K562 (cell line): ENCODE data around the gene SPATA32. TPM values are rescaled to one million over a fixed set of nuclear protein-coding genes. Genes with fewer than 3 reads are reported as not detected.

Experiments used
- ATAC-seq: fragments of 200-7000 bp; cut with Tn5 transposase; 3 replicates; pipeline ENCODE4 v1.9.1; 2020; ENCODE audit warnings: moderate library complexity
- BruUV-seq: library from RNA; stranded (reverse); fragments of 400-500 nt; replicated peaks from 2 replicates; lab custom pipeline; 2021; lab: Mats Ljungman, UMichigan
- CTCF ChIA-PET: fragments of 300-600 bp; formaldehyde crosslinking; extraction: SDS; loops from one replicate; lab custom pipeline; 2021; ENCODE audit warnings: low intra/inter-chr PET ratio; lab: Yijun Ruan, JAX
- POLR2A ChIA-PET: fragments of 300-600, 350-650 bp; sonication (Branson Sonifier 250); formaldehyde crosslinking; extraction: SDS; loops from one replicate; lab custom pipeline; 2021; ENCODE audit warnings: antibody characterized with exemption, inconsistent platforms; lab: Yijun Ruan, JAX
- DNase-seq, 4 experiments: peaks; one replicate each; pipeline versions ENCODE4 v3.0.0 to v3.0.0-alpha.2; 2011 to 2018; ENCODE audit warnings: low spot score in 3 of 4, mixed read lengths in 3 of 4; ENCODE audit errors: extremely low read depth in 1 of 4
- FAIRE-seq: peaks from 2 replicates; lab custom pipeline; 2011; peaks lifted over from hg19 to GRCh38; lab: Jason Lieb, UNC
- H2AFZ ChIP-seq: 2 replicates; pipeline ENCODE4 v1.6.0; 2011; ENCODE audit warnings: low read depth, low read length, control low read depth, inconsistent platforms
- H3K27ac ChIP-seq: fragments of 200-600 bp; 3 replicates; pipeline ENCODE4 v1.8.0; 2011; ENCODE audit warnings: low read depth, mild to moderate bottlenecking, control low read depth, inconsistent platforms, low read length, moderate library complexity, mixed read lengths; ENCODE audit errors: extremely low read depth
- H3K27me3 ChIP-seq, 2 experiments: fragments of 300-600 bp in 1 of 2; 2 replicates in 1 of 2; 3 replicates in 1 of 2; pipeline versions ENCODE4 v1.6.0 to v1.8.0; 2011; ENCODE audit warnings: inconsistent platforms in 2 of 2, low read length in 2 of 2, mild to moderate bottlenecking in 1 of 2, mixed read lengths in 1 of 2, moderate library complexity in 1 of 2; ENCODE audit not compliant: control insufficient read depth in 2 of 2, insufficient read depth in 2 of 2
- H3K36me3 ChIP-seq: fragments of 300-600 bp; 3 replicates; pipeline ENCODE4 v1.8.0; 2011; ENCODE audit warnings: mild to moderate bottlenecking, low read length, inconsistent platforms; ENCODE audit not compliant: control insufficient read depth, insufficient read depth
- H3K4me1 ChIP-seq, 2 experiments: fragments of 200-600 bp in 1 of 2; replicated peaks in 1 of 2; 2 replicates in 1 of 2; 3 replicates in 1 of 2; pipeline versions ENCODE4 v1.5.1 to v1.8.0; 2011; ENCODE audit warnings: inconsistent platforms in 2 of 2, low read length in 2 of 2, mild to moderate bottlenecking in 1 of 2, mixed read lengths in 1 of 2, moderate library complexity in 1 of 2; ENCODE audit not compliant: control insufficient read depth in 2 of 2, insufficient read depth in 2 of 2
- H3K4me2 ChIP-seq: 2 replicates; pipeline ENCODE4 v1.6.1; 2011; ENCODE audit warnings: low read length, control low read depth, inconsistent platforms, mixed read lengths; ENCODE audit not compliant: insufficient read depth
- H3K4me3 ChIP-seq: fragments of 200-600 bp; sonication (generic), shearing (Covaris generic); 2 replicates; pipeline ENCODE4 v1.5.1; 2016; ENCODE audit warnings: control low read depth, inconsistent platforms
- H3K79me2 ChIP-seq: fragments of 200-600 bp; 3 replicates; pipeline ENCODE4 v1.8.0; 2011; ENCODE audit warnings: low read length, inconsistent platforms; ENCODE audit not compliant: control insufficient read depth, insufficient read depth
- H3K9ac ChIP-seq, 2 experiments: 2 replicates each; pipeline versions ENCODE4 v1.6.0 to v1.6.1; 2011; ENCODE audit warnings: low read depth in 2 of 2, low read length in 2 of 2, control low read depth in 1 of 2, inconsistent platforms in 1 of 2, mild to moderate bottlenecking in 1 of 2, mixed read lengths in 1 of 2; ENCODE audit not compliant: insufficient read depth in 1 of 2
- H3K9me1 ChIP-seq: one replicate; pipeline ENCODE4 v1.6.0; 2011; ENCODE audit warnings: inconsistent platforms, mild to moderate bottlenecking, low read length, moderate library complexity; ENCODE audit not compliant: control insufficient read depth, insufficient read depth
- H3K9me3 ChIP-seq: replicated peaks from 2 replicates; pipeline ENCODE4 v1.5.1; 2011; ENCODE audit warnings: low read depth, low read length, inconsistent platforms; ENCODE audit not compliant: control insufficient read depth, insufficient read depth
- H4K20me1 ChIP-seq: replicated peaks from 2 replicates; pipeline ENCODE4 v1.6.1; 2011; ENCODE audit warnings: low read length, inconsistent platforms, mixed read lengths; ENCODE audit not compliant: control insufficient read depth, insufficient read depth
- CUX1 ChIP-seq: fragments of 200-800 bp; sonication (Bioruptor generic); IDR thresholded peaks from 2 replicates; pipeline ENCODE4 v1.6.1; 2016; ENCODE audit warnings: missing genetic modification characterization, missing compliant biosample characterization
- ESRRA ChIP-seq: fragments of 450-650 bp; IDR thresholded peaks from 2 replicates; pipeline ENCODE4 v1.6.1; 2014; ENCODE audit warnings: low read depth, mild to moderate bottlenecking, moderate library complexity, borderline replicate concordance
- HDAC8 ChIP-seq: fragments of 450-650 bp; IDR thresholded peaks from 2 replicates; pipeline ENCODE4 v1.6.1; 2016; ENCODE audit warnings: mild to moderate bottlenecking, missing genetic modification characterization, moderate library complexity, missing compliant biosample characterization
- HEY1 ChIP-seq: fragments of 250-450 bp; sonication (Bioruptor Pico); IDR thresholded peaks from 2 replicates; pipeline ENCODE4 v1.5.0; 2020; ENCODE audit warnings: mild to moderate bottlenecking, moderate library complexity, borderline replicate concordance
- MAFG ChIP-seq: fragments of 450-650 bp; conservative IDR thresholded peaks from 2 replicates; pipeline ENCODE4 v1.6.1; 2016; ENCODE audit warnings: missing genetic modification characterization, missing compliant biosample characterization
- NFIC ChIP-seq: fragments of 450-650 bp; IDR thresholded peaks from 2 replicates; pipeline ENCODE4 v1.6.1; 2017; ENCODE audit warnings: mild to moderate bottlenecking, inconsistent platforms
- PHF21A ChIP-seq: fragments of 450-650 bp; IDR thresholded peaks from 2 replicates; pipeline ENCODE4 v1.6.1; 2017; ENCODE audit warnings: low read depth, borderline replicate concordance
- SP1 ChIP-seq: sonication (generic); formaldehyde crosslinking; IDR thresholded peaks from 2 replicates; pipeline ENCODE4 v1.8.1; 2022; ENCODE audit warnings: mild to moderate bottlenecking, missing genetic modification reagents
- SRSF3 ChIP-seq: fragments of 200-400 bp; formaldehyde crosslinking; IDR thresholded peaks from 2 replicates; pipeline ENCODE4 v1.6.1; 2016; ENCODE audit warnings: mild to moderate bottlenecking, low read length, moderate library complexity; ENCODE audit not compliant: insufficient read depth
- TEAD4 ChIP-seq, 2 experiments: sonication (generic) in 1 of 2; formaldehyde crosslinking in 1 of 2; IDR thresholded peaks; 2 replicates each; pipeline versions ENCODE4 v1.6.1 to v1.8.0; 2012 to 2022; ENCODE audit warnings: borderline replicate concordance in 1 of 2, inconsistent platforms in 1 of 2, low read length in 1 of 2, mild to moderate bottlenecking in 1 of 2, missing genetic modification reagents in 1 of 2
- ZNF551 ChIP-seq: fragments of 250-450 bp; sonication (Bioruptor Pico); IDR thresholded peaks from 2 replicates; pipeline ENCODE4 v1.5.0; 2021; ENCODE audit warnings: mild to moderate bottlenecking, moderate library complexity
- ZNF609 ChIP-seq: sonication (generic); formaldehyde crosslinking; IDR thresholded peaks from 2 replicates; pipeline ENCODE4 v1.8.1; 2023; ENCODE audit warnings: missing genetic modification reagents, mild to moderate bottlenecking, borderline replicate concordance
- WGBS: fragments of 100-300 bp; shearing (Covaris generic); methylation state at CpG from one replicate; pipeline ENCODE4 v1.1.6; 2016; ENCODE audit warnings: low coverage, mixed read lengths; ENCODE audit not compliant: insufficient coverage; ENCODE audit errors: missing lambda C conversion rate; 5-methylcytosine and 5-hydroxymethylcytosine counted together
- in situ Hi-C: fragments of 300-500 bp; cut with MboI; formaldehyde crosslinking; loops from 4 replicates; pipeline ENCODE4 v1.15.0; 2018; ENCODE audit warnings: inconsistent platforms, mixed read lengths
- intact Hi-C: fragments of 100-400 bp; cut with micrococcal nuclease; formaldehyde crosslinking; loops from 2 replicates; pipeline ENCODE4 v1.14.2; 2022
- polyA plus RNA-seq, 8 experiments: library from polyadenylated mRNA; depleted of rRNA in 4 of 8; stranded (reverse) in 5 of 8; unstranded in 3 of 8; fragments of >200 nt; fragmentation: Nextera tagmentation in 2 of 8; fragmentation: Illumina TruSeq in 1 of 8; extraction: Ambion mirVana in 2 of 8; extraction: Trizol in 1 of 8; gene quantifications; 2 replicates each; pipeline versions ENCODE4 v1.2.1 to v1.2.3, GENCODE V29; 2011 to 2014; ENCODE audit warnings: inconsistent platforms in 1 of 8, missing spikeins in 1 of 8
- total RNA-seq, 7 experiments: library from RNA; depleted of rRNA in 6 of 7; stranded (reverse); fragments of >200 nt in 6 of 7; fragmentation: Illumina TruSeq in 2 of 7; extraction: Trizol in 2 of 7; gene quantifications; 2 replicates each; pipeline versions ENCODE4 v1.2.1 to v1.2.3, GENCODE V29; 2011 to 2021; ENCODE audit warnings: low replicate concordance in 1 of 7

SPATA32 gene
- total and polyA plus RNA-seq, 9 of the 15 experiments (the other 6 are each of a cell fraction or from before 2014, with no cell fraction given), result 0.03 to 0.06 TPM; not detected in 7

GRCh38 chr17:45251931-45252330, 10.0 kb downstream of the SPATA32 start:
- Histone ChIP-seq H2AFZ (peak overlapping the region; percentile 63), H3K4me1 (peaks cover 55 to 89% of the 10 kb centered on the region in 2 experiments), H3K4me3 (no peak overlapping the region), H4K20me1 (no peaks in the 10 kb centered on the region), H3K9ac (peak overlapping the region in 1 of 2 experiments; percentile 69; a peak in 2 of 4 replicates), H3K27ac (peak overlapping the region; percentile 86), H3K9me1 (no peaks in the 10 kb centered on the region), H3K9me3 (no peaks in the 10 kb centered on the region; the same call in 1 of the 2 replicates), H3K4me2 (peak overlapping the region; percentile 49), H3K36me3 (peaks cover 18% of the 10 kb centered on the region; the same call in 2 of the 3 replicates), H3K27me3 (no peaks in the 10 kb centered on the region), H3K79me2 (peaks cover 34% of the 10 kb centered on the region)
- intact Hi-C loops (no loop called here), in situ Hi-C loops (no loop called here)
- no peak for DNase-seq
- no peak for ATAC-seq
- no peak for FAIRE-seq
- BruUV-seq, result no TSS peak
- WGBS, result 15% methylated on average over 7 of the region's 7 CpGs
- POLR2A ChIA-PET, result no interaction called here
- CTCF ChIA-PET, result no interaction called here
- TF ChIP-seq HDAC8 (tag), result no peak
- peak; percentile 43; the same call in 1 of the 2 replicates for TF ChIP-seq SP1 (CRISPR knock-in tag)
- no peak for TF ChIP-seq CUX1 (CRISPR knock-in tag)
- no peak for TF ChIP-seq MAFG
- TF ChIP-seq PHF21A, result no peak
- no peak for TF ChIP-seq ZNF551
- TF ChIP-seq HEY1, result no peak
- no peak for TF ChIP-seq TEAD4 (IDR thresholded peaks at IDR 0.05; ENCODE audit: low read length)
- TF ChIP-seq TEAD4 (CRISPR knock-in tag; IDR thresholded peaks at IDR 0.05; ENCODE audit: borderline replicate concordance), result no peak
- TF ChIP-seq SRSF3, result no peak
- TF ChIP-seq ZNF609 (CRISPR knock-in tag), result no peak
- TF ChIP-seq NFIC, result no peak
- TF ChIP-seq ESRRA, result no peak
